Adrenal gland (tissue), 12 donors: ENCODE results near the gene MED26. TPM values are rescaled to one million over a fixed set of nuclear protein-coding genes. Genes with fewer than 3 reads are reported as not detected.

Experiments used
- DNase-seq, 7 donors: peaks; one replicate each; pipeline ENCODE4 v3.0.0-alpha.2; 2019 to 2020
- H3K27ac ChIP-seq, 5 donors: fragments of 200-600 bp; sonication (generic) in 4 of 5; 1 replicate in 3 of 5; 2 replicates in 2 of 5; pipeline versions ENCODE4 v1.5.1 to v1.8.0; 2016 to 2020; ENCODE audit warnings: mild to moderate bottlenecking in 1 of 5
- H3K27me3 ChIP-seq: fragments of 200-600 bp; 2 replicates; pipeline ENCODE4 v1.8.0; 2021
- H3K36me3 ChIP-seq, 2 donors: fragments of 200-600 bp; replicated peaks in 1 of 2; 1 replicate in 1 of 2; 2 replicates in 1 of 2; pipeline versions ENCODE4 v1.5.1 to v1.8.0; 2018 to 2022
- H3K4me1 ChIP-seq, 2 donors: fragments of 200-600 bp; replicated peaks in 1 of 2; 1 replicate in 1 of 2; 2 replicates in 1 of 2; pipeline versions ENCODE4 v1.5.1 to v1.8.0; 2018 to 2021
- H3K4me3 ChIP-seq, 4 donors: fragments of 200-600 bp; sonication (generic) in 3 of 4; one replicate each; pipeline ENCODE4 v1.5.1; 2016 to 2018
- H3K9me3 ChIP-seq, 3 donors: fragments of 200-600 bp; sonication (generic) in 1 of 3; replicated peaks in 1 of 3; 1 replicate in 2 of 3; 2 replicates in 1 of 3; pipeline versions ENCODE4 v1.5.1 to v1.8.0; 2016 to 2021
- CTCF ChIP-seq, 6 experiments: fragments of 450-650 bp in 4 of 6; fragments of 200-600 bp in 2 of 6; sonication (generic) in 1 of 6; IDR thresholded peaks; 1 replicate in 5 of 6; 2 replicates in 1 of 6; pipeline versions ENCODE4 v1.5.1 to v1.8.0; 2016 to 2021; ENCODE audit warnings: antibody characterized with exemption in 6 of 6, mild to moderate bottlenecking in 2 of 6, moderate library complexity in 1 of 6
- POLR2A ChIP-seq, 2 donors: fragments of 450-650 bp; IDR thresholded peaks; one replicate each; pipeline ENCODE4 v1.6.1; 2017; ENCODE audit warnings: antibody characterized with exemption in 2 of 2, mild to moderate bottlenecking in 2 of 2, moderate library complexity in 1 of 2
- WGBS, 4 donors: extraction: QIAGEN DNeasy Blood & Tissue Kit in 2 of 4; methylation state at CpG; one replicate each; pipeline versions ENCODE4 v1.1.5 to v1.1.7; 2013 to 2017; 5-methylcytosine and 5-hydroxymethylcytosine counted together
- intact Hi-C, 2 donors: fragments of 100-400 bp; cut with DNase I; formaldehyde crosslinking; loops; one replicate each; pipeline versions ENCODE4 v1.14.1 to v1.15.0; 2022 to 2023
- polyA plus RNA-seq, 3 donors: library from polyadenylated mRNA; stranded (reverse); fragments of 200-250 nt in 2 of 3; fragments of 350-450 nt in 1 of 3; fragmentation: Illumina TruSeq in 1 of 3; extraction: RNeasy Lipid Tissue Mini Kit (QIAGEN cat#74804) in 1 of 3; gene quantifications; one replicate each; pipeline ENCODE4 v1.2.3, GENCODE V29; 2013 to 2014
- total RNA-seq, 9 donors: library from RNA; depleted of rRNA in 4 of 9; stranded (reverse); fragments of >200 nt in 4 of 9; fragments of 120-200 nt in 1 of 9; fragmentation: NEBNext Ultra II Directional in 1 of 9; extraction: Animal tissue kit (Norgen Biotek cat#: 25700) in 1 of 9; gene quantifications; one replicate each; pipeline versions ENCODE4 v1.1.0 to v1.2.4, GENCODE V29; 2013 to 2023
- donor health status: healthy with polysubstance abuse.
- donor health status: Bipolar disorder and iron deficiency.
- donor health status: DM: yes; HTN: yes; CAD: no.
- donor health status: DM: no; HTN: no; CAD: no.
- donor health status: DM: no; HTN: no; CAD: no.
- donor health status: DM: yes; HTN: yes; CAD: no.

The MED26 gene
- total and polyA plus RNA-seq, 12 donors: 4.6 to 17.3 (median 9.0) TPM

GRCh38 chr19:16637535-16637934, 9.5 kb upstream of the MED26 start:
- peak overlapping the region in 1 of 5 donors; percentile 17 for H3K27ac ChIP-seq
- H3K4me3 ChIP-seq: no peak overlapping the region
- H3K4me1 ChIP-seq: peaks cover 0 to 8% of the 10 kb centered on the region in 2 donors
- no peaks in the 10 kb centered on the region for H3K27me3 ChIP-seq
- peaks cover 0 to 48% of the 10 kb centered on the region in 2 donors for H3K36me3 ChIP-seq
- no peak for DNase-seq
- no peaks in the 10 kb centered on the region for H3K9me3 ChIP-seq
- intact Hi-C loops: no loop called here
- TF ChIP-seq CTCF (IDR thresholded peaks at IDR 0.05): no peak
- TF ChIP-seq POLR2A (IDR thresholded peaks at IDR 0.05): no peak

- no peak for DNase-seq
Observed at GRCh38 chr19:16631465-16631864, 3.5 kb upstream of the MED26 start.

GRCh38 chr19:16628984-16629691, 1.1 kb upstream of the MED26 start:
- Histone ChIP-seq H3K4me3 (peak overlapping the region in 3 of 4 donors; percentile 60 to 87 (median 81)), H3K4me1 (peaks cover 25 to 42% of the 10 kb centered on the region in 2 donors), H3K36me3 (peaks cover 0 to 22% of the 10 kb centered on the region in 2 donors), H3K27me3 (no peaks in the 10 kb centered on the region), H3K9me3 (no peaks in the 10 kb centered on the region), H3K27ac (peak overlapping the region; percentile 87 to 99 (median 96))
- peak in 1 of 2 donors; percentile 20 for TF ChIP-seq POLR2A (IDR thresholded peaks at IDR 0.05)
- no peak for TF ChIP-seq CTCF (IDR thresholded peaks at IDR 0.05)
- WGBS, 4 donors: 2 to 5% (median 4%) methylated on average over 14 to 23 of the region's 23 CpGs
- DNase-seq: peak; percentile 37 to 80 (median 68)
- intact Hi-C loops: loop anchor here in 1 of 2 donors (10.0 kb wide), 1 partner anchor 54 kb away; the partner anchor contains the start of gene SLC35E1

More at GRCh38 chr19:16631465-16631864, 3.5 kb upstream of the MED26 start:
- peaks cover 0 to 27% of the 10 kb centered on the region in 2 donors for H3K36me3 ChIP-seq
- intact Hi-C loops: no loop called here
- no peak for TF ChIP-seq POLR2A (IDR thresholded peaks at IDR 0.05)
- TF ChIP-seq CTCF (IDR thresholded peaks at IDR 0.05): no peak
- H3K27ac ChIP-seq: no peak overlapping the region
- WGBS, 4 donors: 88 to 94% (median 92%) methylated on average over 6 of the region's 6 CpGs
- H3K4me3 ChIP-seq: no peak overlapping the region
- no peaks in the 10 kb centered on the region for H3K9me3 ChIP-seq
- peaks cover 12 to 19% of the 10 kb centered on the region in 2 donors for H3K4me1 ChIP-seq
- H3K27me3 ChIP-seq: no peaks in the 10 kb centered on the region

GRCh38 chr19:16627928-16628182, 149 bp downstream of the MED26 start:
- no peak for TF ChIP-seq CTCF (IDR thresholded peaks at IDR 0.05)
- TF ChIP-seq POLR2A (IDR thresholded peaks at IDR 0.05): no peak
- H3K27ac ChIP-seq: peak overlapping the region; percentile 62 to 99 (median 87)

More at GRCh38 chr19:16627928-16628182, 149 bp downstream of the MED26 start:
- no peak for DNase-seq
- intact Hi-C loops: loop anchor here in 1 of 2 donors (10.0 kb wide), 1 partner anchor 53 kb away; the partner anchor contains the start of gene SLC35E1
- H3K4me3 ChIP-seq: peak overlapping the region; percentile 51 to 88 (median 81)
- peaks cover 0 to 15% of the 10 kb centered on the region in 2 donors for H3K36me3 ChIP-seq
- H3K27me3 ChIP-seq: no peaks in the 10 kb centered on the region
- peaks cover 30 to 44% of the 10 kb centered on the region in 2 donors for H3K4me1 ChIP-seq
- H3K9me3 ChIP-seq: no peaks in the 10 kb centered on the region
- WGBS, 4 donors: 0 to 1% methylated on average over 14 to 38 of the region's 38 CpGs; no CpG with 5 or more reads in 2 of the 4 donors
